Endothelial cell (in vitro differentiated cells): ENCODE results near the gene NR0B2. TPM values are rescaled to one million over a fixed set of nuclear protein-coding genes. Genes with fewer than 3 reads are reported as not detected.

ENCODE experiments used
- DNase-seq: peaks from one replicate; pipeline ENCODE4 v3.0.0; 2021; ENCODE audit warnings: low spot score
- H3K27ac Mint-ChIP-seq: one replicate; pipeline ENCODE4 v1.8.0; 2021; ENCODE audit warnings: mixed read lengths, inconsistent platforms; ENCODE audit not compliant: unreplicated experiment
- H3K27me3 Mint-ChIP-seq: one replicate; pipeline ENCODE4 v1.8.0; 2021; ENCODE audit warnings: mild to moderate bottlenecking, moderate library complexity, mixed read lengths, inconsistent platforms; ENCODE audit not compliant: unreplicated experiment
- H3K36me3 Mint-ChIP-seq: one replicate; pipeline ENCODE4 v1.8.0; 2021; ENCODE audit warnings: mild to moderate bottlenecking, low read depth, mixed read lengths, inconsistent platforms; ENCODE audit not compliant: unreplicated experiment
- H3K4me1 Mint-ChIP-seq: one replicate; pipeline ENCODE4 v1.8.0; 2021; ENCODE audit warnings: mild to moderate bottlenecking, mixed read lengths, inconsistent platforms; ENCODE audit not compliant: unreplicated experiment
- H3K4me3 Mint-ChIP-seq: one replicate; pipeline ENCODE4 v1.8.0; 2021; ENCODE audit warnings: mild to moderate bottlenecking, mixed read lengths, inconsistent platforms; ENCODE audit not compliant: unreplicated experiment
- H3K9me3 Mint-ChIP-seq: one replicate; pipeline ENCODE4 v1.8.0; 2021; ENCODE audit warnings: mixed read lengths, inconsistent platforms; ENCODE audit not compliant: unreplicated experiment
- total RNA-seq: library from RNA; stranded (reverse); fragmentation: NEBNext Ultra II Directional; extraction: Animal tissue kit (Norgen Biotek cat#: 25700); gene quantifications from one replicate; pipeline ENCODE4 v1.2.1, GENCODE V29; 2021; ENCODE audit not compliant: unreplicated experiment
- TF ChIP-seq, protein P1 (sequence below): fragments of 200-600 bp; sonication (generic); IDR thresholded peaks from one replicate; pipeline ENCODE4 v1.5.0; 2021; ENCODE audit warnings: antibody characterized with exemption; ENCODE audit not compliant: unreplicated experiment

The NR0B2 gene
- total RNA-seq, 1 donor from 2014 or later, result not detected

DNA sequence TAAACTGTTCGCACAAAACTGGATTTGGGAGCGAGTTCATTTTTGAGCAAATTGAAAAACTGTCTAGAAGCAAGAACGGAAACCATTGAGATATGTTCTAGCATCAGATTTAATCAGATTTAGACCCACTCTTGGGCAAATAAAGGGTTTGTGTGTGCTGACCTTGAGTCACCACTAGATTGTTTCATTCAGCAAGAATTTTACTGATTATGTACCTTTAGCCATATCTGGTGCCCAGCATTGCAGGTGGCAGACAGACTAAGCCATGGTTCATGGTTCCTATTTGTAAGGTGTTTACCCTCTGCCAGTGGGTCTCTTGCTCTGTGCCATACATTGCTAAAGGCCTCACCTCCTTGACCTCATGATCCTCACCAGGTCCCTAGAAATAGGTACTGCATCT lies 9.1 kb upstream of the NR0B2 start:
- Mint-ChIP-seq H3K4me3 (peak overlapping the region; percentile 94), H3K36me3 (peaks cover 14% of the 10 kb centered on the region), H3K4me1 (peaks cover 12% of the 10 kb centered on the region), H3K9me3 (no peaks in the 10 kb centered on the region), H3K27me3 (peaks cover 8% of the 10 kb centered on the region), H3K27ac (peak overlapping the region; percentile 67)
- no peak for DNase-seq
- TF ChIP-seq, protein P1, sequence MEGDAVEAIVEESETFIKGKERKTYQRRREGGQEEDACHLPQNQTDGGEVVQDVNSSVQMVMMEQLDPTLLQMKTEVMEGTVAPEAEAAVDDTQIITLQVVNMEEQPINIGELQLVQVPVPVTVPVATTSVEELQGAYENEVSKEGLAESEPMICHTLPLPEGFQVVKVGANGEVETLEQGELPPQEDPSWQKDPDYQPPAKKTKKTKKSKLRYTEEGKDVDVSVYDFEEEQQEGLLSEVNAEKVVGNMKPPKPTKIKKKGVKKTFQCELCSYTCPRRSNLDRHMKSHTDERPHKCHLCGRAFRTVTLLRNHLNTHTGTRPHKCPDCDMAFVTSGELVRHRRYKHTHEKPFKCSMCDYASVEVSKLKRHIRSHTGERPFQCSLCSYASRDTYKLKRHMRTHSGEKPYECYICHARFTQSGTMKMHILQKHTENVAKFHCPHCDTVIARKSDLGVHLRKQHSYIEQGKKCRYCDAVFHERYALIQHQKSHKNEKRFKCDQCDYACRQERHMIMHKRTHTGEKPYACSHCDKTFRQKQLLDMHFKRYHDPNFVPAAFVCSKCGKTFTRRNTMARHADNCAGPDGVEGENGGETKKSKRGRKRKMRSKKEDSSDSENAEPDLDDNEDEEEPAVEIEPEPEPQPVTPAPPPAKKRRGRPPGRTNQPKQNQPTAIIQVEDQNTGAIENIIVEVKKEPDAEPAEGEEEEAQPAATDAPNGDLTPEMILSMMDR, result no peak

DNA sequence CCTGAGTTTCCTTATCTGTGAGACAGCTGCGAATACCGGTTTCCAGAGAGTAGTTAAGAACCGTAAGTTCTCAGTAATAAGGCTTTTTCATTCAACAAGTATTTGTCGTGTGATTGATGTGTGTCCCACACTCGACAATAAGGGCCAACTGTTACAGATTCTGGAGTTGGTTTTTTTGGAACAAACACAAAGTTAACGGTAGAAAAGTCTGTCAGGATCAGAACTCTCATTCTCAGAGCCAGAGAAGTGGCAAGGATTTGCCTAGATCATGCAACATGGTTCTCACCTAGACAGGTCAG lies 8.6 kb upstream of the NR0B2 start:
- TF ChIP-seq, protein P1, result no peak
- H3K27me3 Mint-ChIP-seq, result peaks cover 8% of the 10 kb centered on the region
- peak overlapping the region; percentile 94 for H3K4me3 Mint-ChIP-seq
- no peaks in the 10 kb centered on the region for H3K9me3 Mint-ChIP-seq
- peaks cover 12% of the 10 kb centered on the region for H3K4me1 Mint-ChIP-seq
- H3K36me3 Mint-ChIP-seq, result peaks cover 13% of the 10 kb centered on the region
- no peak for DNase-seq
- peak overlapping the region; percentile 1 for H3K27ac Mint-ChIP-seq

DNA sequence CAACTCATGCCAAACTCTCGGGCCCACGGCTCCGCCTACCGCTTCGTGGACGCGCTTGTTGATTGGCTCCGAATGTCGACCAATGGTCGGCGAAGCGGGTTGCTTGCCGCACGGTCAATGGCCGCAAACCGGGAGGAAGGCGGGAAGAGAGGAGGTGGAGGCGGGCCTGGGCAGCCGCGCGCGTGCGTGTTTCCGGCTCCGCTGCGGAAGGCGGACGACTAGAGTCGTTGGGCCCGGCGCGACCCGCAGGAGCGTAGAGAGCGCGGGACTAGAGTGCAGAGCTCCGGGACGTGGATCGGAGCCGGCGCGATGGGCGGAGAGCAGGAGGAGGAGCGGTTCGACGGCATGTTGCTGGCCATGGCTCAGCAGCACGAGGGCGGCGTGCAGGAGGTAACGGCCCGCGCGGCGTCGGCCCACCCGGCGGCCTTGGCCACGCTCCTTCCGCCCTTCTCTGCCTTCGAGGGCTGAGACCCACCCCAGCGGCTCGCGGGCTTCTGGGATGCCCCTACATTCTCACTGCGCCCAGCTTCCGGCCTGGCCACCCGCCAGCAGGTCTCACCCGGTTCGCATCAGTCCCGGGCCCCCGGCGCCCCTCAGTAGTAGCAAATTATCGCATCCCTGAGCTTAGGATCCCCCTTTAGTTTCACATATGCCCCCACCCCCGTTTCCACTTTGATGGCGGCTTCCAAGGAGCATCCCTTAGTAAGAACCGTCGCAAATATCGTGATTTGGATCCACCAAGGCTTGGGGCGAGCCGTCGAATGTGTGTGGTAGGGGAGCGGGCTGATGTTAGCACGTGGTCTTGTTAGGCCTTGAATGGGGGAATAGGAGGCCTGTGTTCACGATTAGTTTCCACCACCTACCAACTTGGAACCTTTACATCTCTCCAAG lies 8.0 kb upstream of the NR0B2 start, which contains the start of gene NUDC:
Gene NUDC, plus strand, starts transcription at position 204 of the 891 bp plus-strand sequence. Its CDS starts 106 bp downstream, at position 310.
- TF ChIP-seq, protein P1, result no peak
- H3K36me3 Mint-ChIP-seq, result peaks cover 10% of the 10 kb centered on the region
- H3K9me3 Mint-ChIP-seq, result no peaks in the 10 kb centered on the region
- peaks cover 6% of the 10 kb centered on the region for H3K27me3 Mint-ChIP-seq
- peaks cover 12% of the 10 kb centered on the region for H3K4me1 Mint-ChIP-seq
- peak; percentile 95 for DNase-seq
- peak within 1 kb of the TSS; percentile 94 for H3K4me3 Mint-ChIP-seq
- peak within 1 kb of the TSS; percentile 95 for H3K27ac Mint-ChIP-seq

DNA sequence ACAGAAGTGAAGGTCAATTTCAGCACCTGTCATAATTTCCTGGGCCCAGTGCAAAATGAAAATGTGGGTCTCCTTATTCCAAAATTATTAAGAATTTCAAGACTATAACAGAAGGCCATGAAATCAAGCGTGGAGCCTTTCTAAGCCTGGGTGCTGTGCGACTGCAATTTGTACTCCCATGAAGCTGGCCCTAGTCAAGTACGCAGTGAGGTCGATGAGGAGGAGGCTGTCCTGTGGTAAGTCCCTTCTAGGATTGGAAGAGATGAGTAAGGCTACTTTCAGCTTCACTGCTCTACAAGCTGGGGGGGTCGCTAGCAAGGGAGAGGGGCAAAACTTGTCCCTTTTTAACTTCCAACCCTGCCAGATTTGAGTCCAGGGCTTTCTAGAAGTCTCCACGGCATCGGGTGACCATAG lies 7.4 kb upstream of the NR0B2 start:
- Mint-ChIP-seq H3K4me3 (peak overlapping the region; percentile 94), H3K27me3 (peaks cover 6% of the 10 kb centered on the region), H3K27ac (peak overlapping the region; percentile 95), H3K4me1 (peaks cover 12% of the 10 kb centered on the region), H3K36me3 (peaks cover 8% of the 10 kb centered on the region), H3K9me3 (no peaks in the 10 kb centered on the region)
- DNase-seq, result no peak
- TF ChIP-seq, protein P1, result no peak

DNA sequence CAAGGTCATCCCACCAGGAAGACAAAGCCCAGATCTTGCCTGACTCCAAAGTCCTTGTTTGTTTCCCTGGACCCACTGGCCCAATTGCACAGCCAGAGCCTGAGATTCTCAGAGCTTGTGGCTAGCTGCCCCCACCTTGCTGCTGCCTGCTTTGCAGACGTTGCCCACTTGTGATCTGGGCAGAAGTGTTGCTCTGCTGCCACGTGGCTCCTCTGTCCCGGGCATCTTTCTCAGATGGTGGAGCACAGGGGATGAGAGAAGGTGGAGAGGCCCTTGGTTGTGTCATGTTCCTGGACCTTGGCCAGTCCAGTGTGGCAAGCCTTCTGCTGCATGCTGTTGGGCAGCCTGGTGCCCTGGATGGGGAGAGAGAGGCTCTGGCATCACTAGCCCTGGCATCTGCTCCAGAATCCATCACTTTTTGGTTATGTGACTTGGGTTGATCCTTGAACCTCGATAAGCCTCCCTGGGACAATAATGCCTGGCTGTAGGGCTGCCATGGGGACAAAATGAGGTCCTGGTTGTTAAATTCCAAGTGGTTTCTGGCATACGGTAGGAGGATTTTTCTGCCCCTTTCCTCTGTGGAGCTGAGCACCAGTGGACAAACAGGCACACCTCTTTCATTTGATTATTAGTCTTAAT lies 1.5 kb upstream of the NR0B2 start:
- Mint-ChIP-seq H3K36me3 (no peaks in the 10 kb centered on the region), H3K27ac (no peak overlapping the region)

More for the DNA sequence above, 1.5 kb upstream of the NR0B2 start:
- H3K4me1 Mint-ChIP-seq, result no peaks in the 10 kb centered on the region
- H3K9me3 Mint-ChIP-seq, result no peaks in the 10 kb centered on the region
- no peak overlapping the region for H3K4me3 Mint-ChIP-seq
- TF ChIP-seq, protein P1, result no peak
- no peak for DNase-seq
- H3K27me3 Mint-ChIP-seq, result peaks cover 1% of the 10 kb centered on the region
